HL-60 (cell line): ENCODE data around the gene CXCL8.

ENCODE experiments used
- POLR2AphosphoS5 ChIP-seq: IDR thresholded peaks from 2 replicates; pipeline ENCODE4 v1.6.1; 2012; ENCODE audit warnings: low read depth
- SPI1 ChIP-seq: IDR thresholded peaks from 2 replicates; pipeline ENCODE4 v1.6.1; 2012; ENCODE audit warnings: low read depth, mild to moderate bottlenecking, borderline replicate concordance
- TF ChIP-seq, protein P1 (sequence below): IDR thresholded peaks from one replicate; pipeline ENCODE4 v1.5.1; 2011; ENCODE audit warnings: low read length, control low read depth, inconsistent platforms; ENCODE audit not compliant: insufficient read depth
- TF ChIP-seq, protein P2 (sequence below): IDR thresholded peaks from 2 replicates; pipeline ENCODE4 v1.6.1; 2012; ENCODE audit warnings: low read depth; ENCODE audit not compliant: insufficient replicate concordance

DNA sequence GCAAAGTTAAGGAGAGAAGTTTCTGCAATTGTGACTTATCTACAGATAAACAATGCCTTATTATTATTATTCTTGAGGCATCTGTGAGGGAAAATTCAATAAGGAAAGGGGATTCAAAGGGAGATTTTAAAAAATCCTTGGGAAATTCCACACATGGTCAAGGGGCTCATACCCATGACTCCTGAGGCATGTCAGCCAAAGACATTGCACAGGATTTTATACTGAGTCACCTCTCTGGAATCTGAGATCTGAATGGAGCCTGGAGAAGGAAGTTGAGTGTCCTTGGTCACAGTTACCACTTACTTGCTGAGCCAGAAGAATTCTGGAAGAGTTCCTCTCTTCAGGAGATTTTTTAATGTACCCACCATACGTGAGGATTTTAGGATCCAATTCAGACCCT, 14.4 kb upstream of the CXCL8 start:
- TF ChIP-seq POLR2AphosphoS5 = no peak
- TF ChIP-seq, protein P1, sequence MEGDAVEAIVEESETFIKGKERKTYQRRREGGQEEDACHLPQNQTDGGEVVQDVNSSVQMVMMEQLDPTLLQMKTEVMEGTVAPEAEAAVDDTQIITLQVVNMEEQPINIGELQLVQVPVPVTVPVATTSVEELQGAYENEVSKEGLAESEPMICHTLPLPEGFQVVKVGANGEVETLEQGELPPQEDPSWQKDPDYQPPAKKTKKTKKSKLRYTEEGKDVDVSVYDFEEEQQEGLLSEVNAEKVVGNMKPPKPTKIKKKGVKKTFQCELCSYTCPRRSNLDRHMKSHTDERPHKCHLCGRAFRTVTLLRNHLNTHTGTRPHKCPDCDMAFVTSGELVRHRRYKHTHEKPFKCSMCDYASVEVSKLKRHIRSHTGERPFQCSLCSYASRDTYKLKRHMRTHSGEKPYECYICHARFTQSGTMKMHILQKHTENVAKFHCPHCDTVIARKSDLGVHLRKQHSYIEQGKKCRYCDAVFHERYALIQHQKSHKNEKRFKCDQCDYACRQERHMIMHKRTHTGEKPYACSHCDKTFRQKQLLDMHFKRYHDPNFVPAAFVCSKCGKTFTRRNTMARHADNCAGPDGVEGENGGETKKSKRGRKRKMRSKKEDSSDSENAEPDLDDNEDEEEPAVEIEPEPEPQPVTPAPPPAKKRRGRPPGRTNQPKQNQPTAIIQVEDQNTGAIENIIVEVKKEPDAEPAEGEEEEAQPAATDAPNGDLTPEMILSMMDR = no peak
- TF ChIP-seq SPI1 = no peak
- TF ChIP-seq, protein P2, sequence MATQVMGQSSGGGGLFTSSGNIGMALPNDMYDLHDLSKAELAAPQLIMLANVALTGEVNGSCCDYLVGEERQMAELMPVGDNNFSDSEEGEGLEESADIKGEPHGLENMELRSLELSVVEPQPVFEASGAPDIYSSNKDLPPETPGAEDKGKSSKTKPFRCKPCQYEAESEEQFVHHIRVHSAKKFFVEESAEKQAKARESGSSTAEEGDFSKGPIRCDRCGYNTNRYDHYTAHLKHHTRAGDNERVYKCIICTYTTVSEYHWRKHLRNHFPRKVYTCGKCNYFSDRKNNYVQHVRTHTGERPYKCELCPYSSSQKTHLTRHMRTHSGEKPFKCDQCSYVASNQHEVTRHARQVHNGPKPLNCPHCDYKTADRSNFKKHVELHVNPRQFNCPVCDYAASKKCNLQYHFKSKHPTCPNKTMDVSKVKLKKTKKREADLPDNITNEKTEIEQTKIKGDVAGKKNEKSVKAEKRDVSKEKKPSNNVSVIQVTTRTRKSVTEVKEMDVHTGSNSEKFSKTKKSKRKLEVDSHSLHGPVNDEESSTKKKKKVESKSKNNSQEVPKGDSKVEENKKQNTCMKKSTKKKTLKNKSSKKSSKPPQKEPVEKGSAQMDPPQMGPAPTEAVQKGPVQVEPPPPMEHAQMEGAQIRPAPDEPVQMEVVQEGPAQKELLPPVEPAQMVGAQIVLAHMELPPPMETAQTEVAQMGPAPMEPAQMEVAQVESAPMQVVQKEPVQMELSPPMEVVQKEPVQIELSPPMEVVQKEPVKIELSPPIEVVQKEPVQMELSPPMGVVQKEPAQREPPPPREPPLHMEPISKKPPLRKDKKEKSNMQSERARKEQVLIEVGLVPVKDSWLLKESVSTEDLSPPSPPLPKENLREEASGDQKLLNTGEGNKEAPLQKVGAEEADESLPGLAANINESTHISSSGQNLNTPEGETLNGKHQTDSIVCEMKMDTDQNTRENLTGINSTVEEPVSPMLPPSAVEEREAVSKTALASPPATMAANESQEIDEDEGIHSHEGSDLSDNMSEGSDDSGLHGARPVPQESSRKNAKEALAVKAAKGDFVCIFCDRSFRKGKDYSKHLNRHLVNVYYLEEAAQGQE = no peak
